MM.1S (cell line): ENCODE data around the gene KIRREL1.

ENCODE experiments used
- EZH2 ChIP-seq: fragments of 300-600 bp; sonication (generic); optimal IDR thresholded peaks from 2 replicates; pipeline ENCODE3; 2017; ENCODE audit warnings: low read depth, mild to moderate bottlenecking, antibody characterized with exemption, low read length, mixed read lengths
- TF ChIP-seq, protein P1 (sequence below): fragments of 300-600 bp; sonication (generic); IDR thresholded peaks from 2 replicates; pipeline ENCODE4 v1.5.1; 2016; ENCODE audit warnings: antibody characterized with exemption, low read length, mixed read lengths

DNA sequence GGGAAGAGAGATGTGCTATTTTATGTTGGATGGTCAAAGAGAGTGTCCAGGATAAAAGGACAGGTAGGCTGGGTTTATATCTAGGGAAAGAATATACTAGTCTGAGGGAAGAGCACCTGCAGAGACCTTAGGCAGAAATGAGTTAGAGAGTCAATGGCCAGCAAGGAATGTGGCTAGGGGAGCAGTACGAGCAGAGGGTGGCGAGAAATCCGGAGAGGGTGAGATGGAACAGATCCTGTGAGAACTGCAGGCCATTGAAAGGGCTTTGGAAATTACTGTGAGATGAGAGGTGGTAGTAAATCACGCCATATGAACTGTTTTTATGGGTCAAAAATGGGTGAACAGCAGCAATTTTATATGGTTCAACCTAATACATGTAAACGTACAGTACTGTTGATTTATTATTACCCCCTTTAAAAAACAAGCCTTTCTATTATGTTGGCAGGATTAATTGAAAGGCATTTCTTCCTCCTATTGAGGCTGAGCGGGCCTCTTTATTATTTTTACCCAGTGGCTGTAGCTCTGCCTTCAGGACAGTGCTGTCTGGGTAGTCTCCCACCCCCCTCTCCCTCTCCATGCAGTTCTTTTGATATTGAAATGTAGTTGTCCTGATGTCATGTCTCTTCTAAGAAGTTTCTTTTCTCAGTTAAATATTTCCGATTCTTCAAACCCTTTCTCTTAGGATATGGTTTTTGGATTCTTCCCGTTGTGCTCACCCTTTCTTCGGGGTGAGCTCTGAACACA is 112.1 kb downstream of the KIRREL1 start:
- TF ChIP-seq, protein P1, sequence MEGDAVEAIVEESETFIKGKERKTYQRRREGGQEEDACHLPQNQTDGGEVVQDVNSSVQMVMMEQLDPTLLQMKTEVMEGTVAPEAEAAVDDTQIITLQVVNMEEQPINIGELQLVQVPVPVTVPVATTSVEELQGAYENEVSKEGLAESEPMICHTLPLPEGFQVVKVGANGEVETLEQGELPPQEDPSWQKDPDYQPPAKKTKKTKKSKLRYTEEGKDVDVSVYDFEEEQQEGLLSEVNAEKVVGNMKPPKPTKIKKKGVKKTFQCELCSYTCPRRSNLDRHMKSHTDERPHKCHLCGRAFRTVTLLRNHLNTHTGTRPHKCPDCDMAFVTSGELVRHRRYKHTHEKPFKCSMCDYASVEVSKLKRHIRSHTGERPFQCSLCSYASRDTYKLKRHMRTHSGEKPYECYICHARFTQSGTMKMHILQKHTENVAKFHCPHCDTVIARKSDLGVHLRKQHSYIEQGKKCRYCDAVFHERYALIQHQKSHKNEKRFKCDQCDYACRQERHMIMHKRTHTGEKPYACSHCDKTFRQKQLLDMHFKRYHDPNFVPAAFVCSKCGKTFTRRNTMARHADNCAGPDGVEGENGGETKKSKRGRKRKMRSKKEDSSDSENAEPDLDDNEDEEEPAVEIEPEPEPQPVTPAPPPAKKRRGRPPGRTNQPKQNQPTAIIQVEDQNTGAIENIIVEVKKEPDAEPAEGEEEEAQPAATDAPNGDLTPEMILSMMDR, result no peak
- no peak for TF ChIP-seq EZH2
